GM12864 (cell line): ENCODE results near the gene TMEM181.
"Not testable (repeated sequence)": the region's sequence is repeated elsewhere in the genome, so short reads cannot be mapped to it uniquely, and the experiment has no call there.

ENCODE experiments used
- DNase-seq: peaks from one replicate; pipeline ENCODE4 v3.0.0-alpha.2; 2011; ENCODE audit warnings: low read depth
- H3K4me3 ChIP-seq: 2 replicates; pipeline ENCODE4 v1.5.1; 2011; ENCODE audit warnings: mild to moderate bottlenecking, low read depth, low read length, control low read depth
- CTCF ChIP-seq: IDR thresholded peaks from 2 replicates; pipeline ENCODE4 v1.5.1; 2011; ENCODE audit warnings: low read depth, mild to moderate bottlenecking, moderate library complexity, low read length, control low read depth, inconsistent platforms; ENCODE audit errors: missing control alignments

Gene TMEM181

GRCh38 chr6:158604048-158604406, 44.1 kb downstream of the TMEM181 start:
- DNase-seq: no peak
- no peak for TF ChIP-seq CTCF
- no peak overlapping the region for H3K4me3 ChIP-seq

DNA sequence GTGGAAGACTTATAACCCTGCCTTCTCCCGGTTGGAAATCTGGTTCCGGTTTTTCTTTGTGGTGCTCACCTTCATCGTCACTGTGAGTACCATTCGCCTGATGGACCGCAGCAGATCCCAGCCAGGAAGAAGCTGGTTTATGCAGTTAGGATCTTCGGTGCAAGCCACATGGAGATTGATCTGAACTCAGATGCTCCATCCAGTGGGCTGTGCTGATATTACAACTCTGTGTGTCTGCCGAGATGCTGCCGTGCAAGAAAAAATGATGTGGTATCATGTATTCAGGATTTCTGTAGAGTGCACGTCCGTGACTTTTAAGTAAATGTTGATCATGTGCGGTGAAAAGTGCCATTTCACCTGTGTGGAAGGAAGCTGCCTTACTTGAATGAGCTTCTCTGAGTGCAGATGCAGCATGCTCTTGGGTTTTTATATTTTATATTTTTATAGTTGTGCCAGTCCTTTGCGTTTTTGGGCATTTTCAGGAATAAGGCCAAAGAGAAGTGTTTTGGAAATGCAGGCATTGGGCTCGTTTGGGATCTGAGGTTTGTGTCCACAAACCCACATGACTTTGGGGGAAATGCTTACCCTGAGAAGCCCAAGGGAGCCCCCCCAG, 45.5 kb downstream of the TMEM181 start:
- DNase-seq: peak; percentile 18
- H3K4me3 ChIP-seq: no peak overlapping the region
- TF ChIP-seq CTCF: peak; percentile 81

GRCh38 chr6:158606011-158606410, 46.1 kb downstream of the TMEM181 start:
- not testable (repeated sequence) for H3K4me3 ChIP-seq, DNase-seq

DNA sequence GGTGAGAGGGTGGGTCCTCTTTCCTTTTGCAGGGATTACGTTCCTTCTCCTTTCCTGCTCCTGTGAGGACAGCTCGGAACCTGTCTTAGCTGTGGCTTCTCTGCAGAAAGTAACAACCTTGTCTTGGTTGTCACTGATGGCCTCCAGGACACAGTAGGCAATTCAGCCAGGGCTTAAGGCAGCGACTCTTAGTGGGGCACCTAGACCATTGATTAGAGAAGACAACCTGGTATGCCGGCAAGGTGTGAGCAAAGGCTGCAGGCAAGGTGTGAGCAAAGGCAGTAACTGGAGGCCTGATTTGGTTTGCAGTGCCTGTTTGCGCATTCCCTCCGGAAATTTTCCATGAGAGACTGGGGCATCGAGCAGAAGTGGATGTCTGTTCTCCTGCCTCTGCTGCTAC, 47.0 kb downstream of the TMEM181 start:
- TF ChIP-seq CTCF: no peak
- DNase-seq: no peak
- H3K4me3 ChIP-seq: no peak overlapping the region

GRCh38 chr6:158607411-158608170, 47.7 kb downstream of the TMEM181 start:
- DNase-seq: no peak
- no peak for TF ChIP-seq CTCF
- H3K4me3 ChIP-seq: no peak overlapping the region

DNA sequence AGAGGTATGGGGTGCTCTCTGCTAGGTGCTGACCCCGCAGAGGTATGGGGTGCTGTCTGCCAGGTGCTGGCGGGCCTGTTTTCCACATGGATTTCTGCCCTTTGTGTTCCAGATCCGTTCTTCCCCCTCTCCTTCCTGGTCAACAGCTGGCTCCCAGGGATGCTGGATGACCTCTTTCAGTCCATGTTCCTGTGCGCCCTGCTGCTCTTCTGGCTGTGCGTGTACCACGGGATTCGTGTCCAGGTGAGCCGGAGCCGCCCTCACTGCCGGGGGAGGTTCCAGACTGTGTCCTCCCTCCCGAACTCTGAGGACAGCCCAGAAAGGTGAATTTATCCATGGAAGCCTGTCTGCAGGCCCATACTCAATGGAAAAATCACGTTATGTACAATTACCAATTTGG, 48.3 kb downstream of the TMEM181 start:
- TF ChIP-seq CTCF: no peak
- DNase-seq: no peak
- no peak overlapping the region for H3K4me3 ChIP-seq

DNA sequence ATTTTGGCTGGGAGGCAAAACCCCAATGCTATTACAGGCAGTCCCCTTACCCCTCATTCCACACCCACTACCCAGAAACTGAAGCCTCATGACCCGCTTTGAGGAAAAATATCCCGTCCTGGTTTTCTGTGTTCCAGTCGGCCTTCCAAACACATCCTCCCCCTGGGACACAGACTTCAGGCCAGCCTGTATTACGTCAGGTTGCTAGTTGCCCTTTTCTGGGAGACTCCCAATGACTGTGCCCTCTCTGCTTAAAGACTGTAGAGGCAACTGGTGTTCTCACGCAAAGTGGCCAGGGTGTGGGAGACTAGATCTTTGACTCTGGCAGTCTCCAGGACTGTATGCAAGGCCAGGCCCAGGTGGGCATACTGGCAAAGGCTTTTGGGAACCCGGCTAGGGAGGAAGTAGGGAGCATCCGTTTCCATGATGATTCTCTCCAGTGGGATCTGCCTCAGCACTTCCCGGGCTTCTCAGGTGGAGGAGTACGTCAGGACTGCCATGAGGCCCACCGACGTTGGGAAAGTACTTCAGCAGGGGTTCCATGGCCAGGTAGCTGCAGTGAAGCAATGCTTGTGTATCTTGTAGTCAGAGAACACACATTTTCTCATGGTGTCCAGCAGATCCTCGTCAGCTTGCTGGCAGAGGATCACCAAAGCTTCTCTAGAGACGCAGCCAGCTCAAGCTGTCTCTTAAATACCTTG, 49.7 kb downstream of the TMEM181 start:
- no peak for TF ChIP-seq CTCF
- no peak for DNase-seq

More for the DNA sequence above, 49.7 kb downstream of the TMEM181 start:
- no peak overlapping the region for H3K4me3 ChIP-seq
